Measurements from ENCODE around the gene CABP2. TPM values are rescaled to one million over a fixed set of nuclear protein-coding genes. Genes with fewer than 3 reads are reported as not detected.

CABP2 gene
- total RNA-seq, 1 experiment from 2014 or later = not detected

DNA sequence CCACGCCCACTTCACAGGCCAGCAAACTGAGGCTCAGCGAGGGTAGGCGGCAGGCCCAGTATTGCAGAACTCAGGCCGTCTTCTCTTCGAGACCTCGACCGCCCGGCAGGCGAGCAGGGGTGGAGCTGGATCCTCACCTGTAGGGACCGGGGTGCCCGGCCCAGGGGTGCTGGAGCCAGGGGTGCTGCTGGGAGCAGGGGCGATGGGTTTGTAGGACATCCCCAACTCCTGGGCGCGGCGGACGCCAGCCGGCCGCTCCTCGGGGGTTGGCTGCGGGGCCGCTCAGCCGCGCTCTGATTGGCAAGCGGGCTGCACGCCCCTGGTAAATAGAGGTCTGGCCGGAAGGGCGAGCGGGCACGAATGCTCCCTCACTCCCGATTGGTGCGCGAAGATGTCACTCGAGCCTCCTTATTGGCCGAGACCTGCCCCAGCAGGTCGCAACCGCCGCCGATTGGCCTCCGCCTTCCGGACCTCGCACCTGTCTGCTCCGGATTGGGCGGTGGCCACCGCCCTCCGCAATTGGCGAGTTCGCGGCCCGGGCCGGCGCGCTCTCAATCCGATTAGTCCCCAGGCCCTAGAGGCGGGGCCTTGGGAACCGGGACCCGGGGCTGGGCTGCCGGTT is 15.3 kb downstream of the CABP2 start, which contains the start of gene CDK2AP2:
CDK2AP2 (minus strand) TSS at position 299 of the 622 bp plus-strand sequence; CDS start at position 219, 80 bp downstream.
- peak; percentile 98 for DNase-seq (ENCODE audit: low spot score)

- DNase-seq (ENCODE audit: low spot score) = no peak
These were observed 15.9 kb downstream of the CABP2 start for GRCh38 chr11:67507242-67507863.

DNA sequence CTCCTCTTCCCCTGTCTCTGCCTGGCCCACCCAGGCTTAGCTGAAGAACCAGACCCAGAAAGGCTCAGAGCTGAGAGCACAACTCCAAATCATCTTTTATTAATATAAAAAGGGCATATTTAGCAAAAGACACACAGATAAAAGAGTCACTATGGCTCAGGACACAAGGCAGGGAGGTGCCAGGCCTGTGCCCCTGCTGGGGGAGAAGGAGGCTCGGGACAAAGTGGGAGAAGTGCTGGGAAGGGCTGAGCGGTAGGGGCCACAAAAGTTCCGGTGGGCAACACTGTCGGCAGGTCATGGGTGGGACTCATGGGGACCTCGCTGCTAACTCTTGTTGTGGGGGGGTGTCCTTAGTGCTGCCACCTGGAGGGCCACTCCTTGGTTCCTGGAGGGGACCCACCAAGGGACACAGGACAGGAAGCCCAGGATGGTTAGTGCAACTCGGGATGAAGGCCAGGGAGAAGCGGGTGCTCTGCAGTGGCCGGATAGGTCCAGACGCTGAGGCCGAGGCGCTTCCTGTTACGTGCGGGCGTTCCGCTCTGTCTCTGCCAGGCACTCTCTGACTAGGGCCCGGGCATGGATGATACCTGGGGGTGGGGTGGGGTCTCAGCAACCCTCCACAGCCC is 16.7 kb downstream of the CABP2 start:
- no peak for DNase-seq (ENCODE audit: low spot score)

GRCh38 chr11:67505605-67506396 is 17.4 kb downstream of the CABP2 start:
- DNase-seq (ENCODE audit: low spot score) = peak; percentile 96

DNA sequence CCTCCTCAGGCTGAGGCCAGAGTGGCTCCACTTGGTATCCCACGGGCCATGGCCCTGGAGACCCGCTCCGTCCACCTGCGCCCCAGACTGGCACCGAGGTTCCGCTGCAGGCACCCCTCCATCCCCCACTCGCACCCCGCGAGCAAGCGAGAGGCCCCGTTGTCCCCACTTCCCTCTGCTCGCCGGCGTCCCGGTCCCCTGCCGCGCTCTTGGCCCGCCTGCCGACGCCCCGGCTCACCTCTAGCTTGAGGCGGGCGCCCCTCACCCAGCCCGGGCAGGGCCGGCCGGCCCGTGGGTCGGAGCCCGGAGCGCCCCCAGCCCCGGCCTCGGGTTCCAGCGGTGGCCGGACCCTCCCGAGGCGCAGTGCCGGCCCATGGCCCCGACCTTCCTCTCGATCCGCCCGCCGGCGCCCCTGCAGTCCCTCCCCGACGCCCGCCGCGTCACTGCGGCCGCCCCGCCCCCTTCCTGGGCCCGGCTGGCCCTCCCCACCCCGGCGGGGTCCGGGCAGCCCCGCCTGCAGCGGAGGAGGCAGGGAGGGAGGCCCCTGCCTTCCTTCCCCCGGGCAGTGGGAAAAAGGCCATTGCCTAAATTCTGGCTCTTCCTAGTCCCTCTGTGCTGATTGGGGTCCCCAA is 18.2 kb downstream of the CABP2 start, which contains the start of gene PITPNM1:
PITPNM1 (minus strand) TSS at position 414 of the 632 bp plus-strand sequence. CDS start 1,183 bp downstream, outside the sequence.
- DNase-seq (ENCODE audit: low spot score) = peak; percentile 27

- peak; percentile 19 for DNase-seq (ENCODE audit: low spot score)
These were observed 19.0 kb downstream of the CABP2 start for GRCh38 chr11:67504005-67504949.

DNA sequence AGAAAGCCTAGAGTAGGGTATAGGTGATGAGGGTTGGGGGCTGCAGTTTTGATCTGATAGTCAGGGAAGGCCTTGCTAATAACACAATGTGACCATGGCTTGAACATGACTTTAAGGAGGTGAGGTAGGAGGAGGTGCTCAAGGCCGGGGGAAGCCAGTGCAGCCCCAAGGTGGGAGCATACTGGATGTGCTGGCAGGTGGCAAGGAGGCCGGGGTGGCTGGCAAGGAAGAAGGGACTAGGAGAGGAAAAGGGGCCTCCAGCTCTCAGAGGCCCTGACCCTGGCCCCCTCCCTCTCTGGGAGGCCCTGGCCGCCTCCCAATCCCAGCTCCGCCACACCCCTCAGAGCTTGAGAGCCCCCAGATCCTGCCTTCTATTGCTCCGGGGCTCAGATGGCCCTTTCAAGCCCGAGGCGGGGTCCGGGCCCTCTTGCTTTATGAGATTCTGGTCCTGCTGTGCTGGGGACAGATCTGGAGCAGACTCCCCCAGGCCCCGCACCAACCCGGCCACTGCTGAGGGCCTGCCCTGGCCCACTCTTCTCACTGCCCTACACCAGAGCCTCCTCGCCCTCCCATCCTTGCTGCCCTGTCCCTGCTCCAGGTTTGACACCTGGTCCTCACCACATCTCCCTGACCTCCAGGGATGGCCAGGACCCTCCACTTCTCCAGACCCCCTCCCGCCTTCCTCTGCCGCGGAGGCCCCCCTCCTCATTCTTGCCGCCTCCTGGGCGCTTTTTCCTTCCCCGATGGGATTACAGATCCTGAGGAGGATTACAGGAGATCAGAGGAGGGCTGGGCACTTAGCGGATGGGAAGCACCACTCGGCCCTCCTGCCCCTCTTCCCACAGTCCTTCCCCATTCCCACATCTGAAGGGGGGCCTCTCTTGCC is 19.9 kb downstream of the CABP2 start:
- DNase-seq (ENCODE audit: low spot score) = no peak

- DNase-seq (ENCODE audit: low spot score) = no peak
These were observed 20.8 kb downstream of the CABP2 start for GRCh38 chr11:67502328-67502979.

- no peak for DNase-seq (ENCODE audit: low spot score)
These were observed 21.4 kb downstream of the CABP2 start for GRCh38 chr11:67501854-67502253.

DNA sequence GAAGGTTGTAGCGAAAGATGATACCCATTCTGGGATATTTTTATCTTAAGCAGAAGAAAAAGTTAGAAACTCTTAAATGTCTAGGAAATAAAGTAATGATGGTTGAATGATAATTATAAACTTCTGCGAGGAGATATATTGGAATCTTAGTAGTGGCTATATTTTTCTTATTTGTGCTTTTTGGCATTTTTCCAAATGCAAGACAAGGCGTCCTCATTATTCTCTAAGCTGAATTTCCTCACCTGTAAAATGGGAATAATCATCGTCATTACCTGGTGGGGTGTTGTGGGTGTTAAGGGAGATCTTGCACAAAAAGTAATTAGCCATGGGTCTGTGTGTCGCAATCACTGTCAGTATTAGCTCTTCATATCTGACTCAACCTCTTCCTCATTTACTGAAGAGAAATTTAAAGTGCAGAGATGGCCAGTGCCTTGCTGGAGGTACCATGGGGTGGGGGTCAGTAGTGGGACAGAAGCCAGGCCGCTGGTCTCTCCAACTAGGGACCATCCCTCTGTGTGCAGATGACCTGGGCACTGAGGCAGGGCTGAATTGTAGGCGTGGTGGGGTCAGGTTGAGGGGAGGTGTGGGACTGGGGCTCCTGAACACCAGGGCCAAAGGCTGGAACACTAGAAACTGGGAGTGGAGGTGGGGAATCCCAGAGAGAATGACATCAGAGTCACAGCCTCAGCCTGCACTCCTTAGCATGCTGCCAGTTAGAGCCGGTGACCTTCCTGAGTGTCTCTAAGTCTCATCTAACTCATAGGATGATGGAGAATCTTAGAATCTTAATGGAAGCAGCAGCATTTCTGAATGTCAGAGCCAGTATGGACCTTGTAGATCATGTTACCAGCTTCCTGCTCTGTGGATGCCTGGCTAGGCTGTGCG is 22.2 kb downstream of the CABP2 start:
- DNase-seq (ENCODE audit: low spot score) = no peak

GRCh38 chr11:67500484-67500821 is 22.8 kb downstream of the CABP2 start:
- no peak for DNase-seq (ENCODE audit: low spot score)

- no peak for DNase-seq (ENCODE audit: low spot score)
These were observed 23.3 kb downstream of the CABP2 start for GRCh38 chr11:67499808-67500483.

DNA sequence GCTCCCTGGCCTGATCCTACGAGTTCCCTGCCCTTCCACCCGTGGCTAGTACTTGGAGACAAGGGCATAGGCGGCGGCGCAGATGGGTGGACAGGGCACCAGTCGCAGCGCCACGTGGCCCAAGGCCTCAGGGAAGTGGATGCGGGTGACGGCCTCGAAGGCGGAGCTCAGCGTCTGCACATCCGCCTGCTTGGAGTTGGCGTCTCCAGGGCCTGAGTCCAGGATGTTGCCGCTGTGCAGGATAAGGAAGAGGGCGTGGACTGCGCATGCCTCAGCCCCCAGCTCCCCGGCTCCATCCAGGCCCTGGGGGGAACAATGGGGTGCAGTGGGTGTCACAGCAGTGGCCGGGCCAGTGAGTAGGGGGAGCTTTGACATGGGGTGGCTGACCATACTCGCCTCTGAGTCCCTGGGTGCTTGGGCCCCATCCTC is 24.7 kb downstream of the CABP2 start:
- no peak for DNase-seq (ENCODE audit: low spot score)

DNA sequence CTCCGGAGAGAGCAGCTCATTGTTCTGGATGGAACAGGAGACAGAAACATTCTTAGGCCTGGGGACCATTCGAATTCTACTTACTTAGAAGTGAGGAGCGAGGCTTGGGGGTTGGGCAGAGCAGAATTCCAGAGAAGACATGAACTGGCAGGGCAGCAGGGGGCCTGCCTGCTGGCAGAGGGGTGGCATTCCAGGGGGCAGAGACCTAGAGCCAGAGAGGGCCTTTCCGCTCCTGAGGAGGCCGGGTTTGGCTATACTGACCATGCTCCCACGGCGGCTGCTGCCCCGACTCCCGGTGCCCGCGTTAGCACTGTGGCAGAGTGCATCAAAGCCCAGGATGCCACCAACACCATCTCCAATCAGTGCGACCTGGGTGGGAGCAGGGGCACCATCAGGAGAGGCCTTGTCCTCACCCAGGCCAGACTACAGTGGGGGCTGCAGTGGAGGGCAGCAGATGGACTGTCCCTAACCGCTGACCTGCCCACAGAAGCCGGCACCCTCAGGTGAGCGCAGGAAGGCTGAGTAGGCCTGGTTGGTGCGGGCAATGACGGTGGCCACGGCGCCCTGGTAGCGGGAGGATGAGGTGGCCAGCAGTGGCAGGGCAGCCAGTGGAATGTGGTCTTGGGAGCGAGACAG is 25.5 kb downstream of the CABP2 start:
- no peak for DNase-seq (ENCODE audit: low spot score)

DNA sequence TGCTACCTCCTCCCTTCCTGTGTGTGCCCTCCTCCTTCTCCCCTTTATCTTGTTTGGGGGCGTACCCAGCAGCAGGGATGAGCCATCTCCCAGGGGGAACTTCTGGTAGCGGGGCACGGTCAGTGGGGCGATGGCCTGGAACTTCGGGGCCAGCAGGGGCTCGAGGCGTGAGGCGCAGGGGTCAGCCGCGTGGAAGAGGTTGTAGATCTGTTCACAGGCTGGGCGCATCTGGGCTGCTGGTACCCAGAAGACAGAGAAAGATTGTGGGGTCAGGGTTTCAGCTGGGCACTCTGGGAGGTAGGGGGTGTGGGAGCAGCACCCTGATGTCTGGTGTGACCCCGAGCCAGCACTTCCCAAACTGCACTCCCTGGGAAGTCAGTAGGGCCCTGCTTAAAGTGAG is 27.1 kb downstream of the CABP2 start:
- no peak for DNase-seq (ENCODE audit: low spot score)

DNA sequence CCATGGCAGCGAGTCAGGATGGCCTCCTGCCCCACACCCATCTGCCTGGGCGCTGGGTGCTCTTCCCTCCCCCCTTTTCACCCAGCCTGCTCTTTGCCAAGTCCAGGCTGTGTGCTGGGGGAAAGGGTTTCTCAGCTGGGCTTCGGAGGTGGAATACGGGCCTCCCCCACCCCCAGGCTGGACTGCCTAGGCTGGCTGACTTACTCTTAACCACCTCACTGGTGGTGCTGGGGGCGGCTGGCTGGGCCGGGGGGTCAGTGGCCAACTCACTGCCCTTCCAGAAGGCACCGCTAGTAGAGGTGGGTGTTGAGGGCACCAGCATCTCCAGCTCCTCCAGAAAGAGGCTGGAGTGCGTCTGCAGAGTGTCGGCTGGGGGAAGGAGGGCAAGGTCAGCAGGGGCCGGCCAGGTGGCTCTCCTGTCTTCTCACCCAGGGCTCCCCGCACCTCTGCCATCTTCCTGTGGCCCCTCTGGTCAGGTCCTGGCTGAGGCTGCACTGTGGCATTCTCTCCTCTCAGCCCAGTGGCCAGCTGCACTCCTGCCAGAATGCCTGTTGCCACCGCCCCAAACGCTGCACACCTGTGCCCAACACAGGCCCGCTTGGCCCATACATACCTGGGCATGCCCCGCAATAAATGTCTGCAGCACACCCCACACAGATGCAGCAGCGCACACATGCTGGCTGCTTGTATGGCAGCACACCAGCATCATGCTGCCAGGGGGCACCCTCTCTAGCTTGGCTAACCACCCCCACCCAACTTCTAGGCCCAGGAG is 27.8 kb downstream of the CABP2 start:
- no peak for DNase-seq (ENCODE audit: low spot score)
